Subcutaneous adipose tissue (tissue), 4 donors: ENCODE data around the gene ALDH3A2. TPM values are rescaled to one million over a fixed set of nuclear protein-coding genes. Genes with fewer than 3 reads are reported as not detected.

ENCODE experiments used
- total RNA-seq, 4 donors: library from RNA; depleted of rRNA; stranded (reverse); fragments of >200 nt; gene quantifications; one replicate each; pipeline ENCODE4 v1.1.0, GENCODE V29; 2016
- TF ChIP-seq, protein P1 (sequence below): fragments of 450-650 bp; IDR thresholded peaks from one replicate; pipeline ENCODE4 v1.5.1; 2016; ENCODE audit warnings: low read depth, mild to moderate bottlenecking, control low read depth, antibody characterized with exemption, moderate library complexity

ALDH3A2 gene
- total RNA-seq, 4 donors from 2014 or later = 117 to 177 (median 133) TPM

DNA sequence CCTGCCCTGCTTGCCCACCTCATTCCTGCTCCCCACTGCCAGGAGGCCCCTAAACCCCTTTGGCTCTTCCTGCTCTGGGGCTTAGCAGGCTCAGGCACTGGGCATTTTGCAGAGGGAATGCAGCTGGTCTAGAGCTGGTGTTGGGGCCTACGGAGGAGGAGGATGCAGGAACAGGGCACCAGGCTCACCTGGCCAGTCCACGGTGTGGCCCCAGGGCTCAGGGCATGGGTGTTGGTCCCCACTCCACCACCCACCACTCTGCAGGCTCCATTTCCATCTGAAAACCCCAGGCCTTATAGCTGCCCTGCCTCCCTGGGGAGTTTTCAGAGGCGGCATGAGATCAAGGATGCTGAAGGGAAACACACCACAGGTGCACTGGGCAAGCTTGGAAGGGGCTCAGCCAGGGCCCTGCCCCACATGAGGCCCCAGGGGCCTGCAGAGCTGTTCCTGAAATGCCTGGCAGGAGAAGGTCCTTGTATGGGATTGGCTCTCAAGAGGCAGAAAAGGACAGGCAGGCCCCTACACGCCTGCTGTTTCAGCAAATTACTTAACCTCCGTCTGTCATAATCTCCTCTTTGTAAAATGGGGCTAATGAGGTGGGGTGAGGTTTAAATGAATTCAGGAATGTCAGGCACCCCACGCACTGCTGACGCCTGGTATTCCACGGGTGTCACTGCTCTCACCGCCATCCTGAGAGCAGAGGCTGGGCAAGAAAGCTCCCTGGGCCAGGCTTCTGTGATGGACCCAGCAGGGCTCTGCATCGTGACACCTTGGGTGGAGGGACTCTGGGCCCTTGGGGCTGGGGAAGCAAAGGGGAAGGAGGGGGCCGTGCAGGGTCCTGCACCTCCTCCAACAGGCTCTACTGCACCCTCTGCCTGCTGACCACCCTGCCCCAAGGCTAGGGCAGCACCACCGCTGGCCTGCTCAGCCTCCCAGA lies 58.5 kb downstream of the ALDH3A2 start:
- TF ChIP-seq, protein P1, sequence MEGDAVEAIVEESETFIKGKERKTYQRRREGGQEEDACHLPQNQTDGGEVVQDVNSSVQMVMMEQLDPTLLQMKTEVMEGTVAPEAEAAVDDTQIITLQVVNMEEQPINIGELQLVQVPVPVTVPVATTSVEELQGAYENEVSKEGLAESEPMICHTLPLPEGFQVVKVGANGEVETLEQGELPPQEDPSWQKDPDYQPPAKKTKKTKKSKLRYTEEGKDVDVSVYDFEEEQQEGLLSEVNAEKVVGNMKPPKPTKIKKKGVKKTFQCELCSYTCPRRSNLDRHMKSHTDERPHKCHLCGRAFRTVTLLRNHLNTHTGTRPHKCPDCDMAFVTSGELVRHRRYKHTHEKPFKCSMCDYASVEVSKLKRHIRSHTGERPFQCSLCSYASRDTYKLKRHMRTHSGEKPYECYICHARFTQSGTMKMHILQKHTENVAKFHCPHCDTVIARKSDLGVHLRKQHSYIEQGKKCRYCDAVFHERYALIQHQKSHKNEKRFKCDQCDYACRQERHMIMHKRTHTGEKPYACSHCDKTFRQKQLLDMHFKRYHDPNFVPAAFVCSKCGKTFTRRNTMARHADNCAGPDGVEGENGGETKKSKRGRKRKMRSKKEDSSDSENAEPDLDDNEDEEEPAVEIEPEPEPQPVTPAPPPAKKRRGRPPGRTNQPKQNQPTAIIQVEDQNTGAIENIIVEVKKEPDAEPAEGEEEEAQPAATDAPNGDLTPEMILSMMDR = no peak

DNA sequence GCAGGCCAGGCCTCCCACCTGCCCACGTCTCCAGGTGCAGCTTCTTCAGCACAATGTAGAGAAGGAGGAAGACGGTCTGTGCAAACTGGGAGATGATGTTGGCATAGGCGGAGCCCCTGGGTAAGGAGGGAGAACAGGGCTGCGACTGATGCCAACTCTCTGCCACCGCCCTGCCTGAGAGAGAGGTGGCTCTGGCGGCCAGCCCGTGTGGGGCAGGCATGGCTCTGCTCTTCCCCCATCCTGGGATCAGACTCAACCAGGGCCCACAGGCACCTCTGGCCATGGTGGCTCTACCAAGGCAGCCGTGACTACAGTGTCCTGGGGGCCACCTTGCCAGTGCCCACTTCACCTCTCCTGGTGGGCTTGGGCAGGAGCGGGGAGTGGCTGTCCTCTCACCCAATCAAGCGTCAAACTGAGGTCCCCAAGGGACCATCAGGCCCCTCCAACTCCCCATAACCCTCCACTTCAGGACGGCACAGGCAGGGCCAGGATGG lies 59.2 kb downstream of the ALDH3A2 start:
- TF ChIP-seq, protein P1 = no peak

DNA sequence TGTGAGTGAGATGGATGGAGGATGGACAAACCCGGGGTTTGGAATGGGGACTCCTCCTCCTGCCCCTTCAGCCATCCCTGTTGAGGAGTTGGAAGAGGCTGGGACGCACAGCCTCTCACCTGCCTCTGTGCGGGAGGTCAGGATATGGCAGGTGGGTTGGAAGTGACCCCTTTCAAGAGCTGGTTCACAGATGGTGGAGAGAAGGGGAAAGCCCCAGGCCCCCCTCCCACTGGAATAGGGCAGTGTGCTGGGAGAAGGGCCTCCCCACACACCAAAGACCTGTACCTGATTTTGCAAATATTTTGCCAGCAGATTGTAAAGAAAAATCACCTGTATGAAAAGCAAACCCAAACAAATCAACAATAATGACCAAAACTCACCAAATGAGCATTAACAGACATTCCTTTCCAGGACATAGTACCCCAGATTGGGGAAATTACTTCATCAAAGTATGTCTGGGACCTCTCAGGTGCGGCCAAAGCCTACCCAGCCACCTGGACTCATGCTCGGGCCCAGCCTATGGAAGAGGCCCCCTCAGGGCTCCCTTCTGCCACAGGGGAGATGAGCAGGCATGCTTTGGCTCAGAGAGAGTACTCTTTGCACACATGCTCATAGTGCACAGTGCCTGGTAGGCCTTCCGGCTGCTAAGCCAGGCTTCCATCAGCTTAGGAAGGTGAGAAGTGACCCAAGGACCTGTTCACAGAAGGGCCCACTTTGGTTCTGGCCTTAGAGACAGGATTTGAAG lies 60.1 kb downstream of the ALDH3A2 start:
- TF ChIP-seq, protein P1 = no peak

DNA sequence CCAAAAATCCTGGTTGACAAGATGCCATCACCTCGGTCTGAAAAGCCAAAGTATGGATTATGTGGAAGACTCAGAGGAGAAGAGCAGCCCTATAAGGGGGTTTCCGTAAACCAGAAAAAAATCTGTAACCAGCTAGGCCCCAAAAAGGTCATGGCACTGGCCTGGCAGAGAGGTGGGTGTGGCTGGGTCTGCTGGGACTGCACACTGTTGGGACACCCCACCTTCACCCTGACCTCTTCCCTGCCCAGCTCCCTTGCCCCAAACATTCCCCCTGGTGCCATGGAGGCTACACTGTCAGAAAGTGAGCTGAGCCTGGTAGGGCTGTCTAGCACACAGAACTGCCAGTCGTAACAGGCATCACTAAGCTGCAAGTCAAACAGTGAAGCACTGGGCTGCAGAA lies 61.3 kb downstream of the ALDH3A2 start:
- TF ChIP-seq, protein P1 = no peak

DNA sequence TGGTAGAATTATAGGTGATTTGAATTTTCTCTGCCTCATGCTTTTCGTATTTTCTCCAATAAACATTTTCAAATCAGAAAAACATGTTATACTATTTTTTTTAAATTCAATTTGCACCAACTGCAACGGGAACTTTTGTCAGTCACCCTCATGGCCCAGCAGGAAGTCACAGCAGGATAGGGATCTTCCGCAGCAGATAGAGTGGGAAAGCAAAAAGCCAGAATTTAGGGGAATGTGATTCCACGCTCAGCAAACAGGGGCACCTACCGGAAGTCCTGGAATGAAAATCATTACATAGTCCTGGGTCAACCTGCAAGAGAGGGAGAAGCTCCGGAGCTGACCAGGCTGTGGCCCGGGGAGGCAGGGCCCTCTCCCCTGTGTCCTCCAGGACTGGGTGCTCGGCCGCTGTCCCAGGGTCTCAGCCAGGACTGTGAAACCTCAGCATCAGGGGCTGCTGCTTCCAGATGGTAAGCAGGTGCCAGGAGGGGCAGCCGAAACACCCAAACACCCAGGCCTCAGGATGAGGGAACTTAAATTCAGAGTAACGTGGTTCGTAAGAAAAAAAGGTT lies 64.0 kb downstream of the ALDH3A2 start:
- TF ChIP-seq, protein P1 = no peak

DNA sequence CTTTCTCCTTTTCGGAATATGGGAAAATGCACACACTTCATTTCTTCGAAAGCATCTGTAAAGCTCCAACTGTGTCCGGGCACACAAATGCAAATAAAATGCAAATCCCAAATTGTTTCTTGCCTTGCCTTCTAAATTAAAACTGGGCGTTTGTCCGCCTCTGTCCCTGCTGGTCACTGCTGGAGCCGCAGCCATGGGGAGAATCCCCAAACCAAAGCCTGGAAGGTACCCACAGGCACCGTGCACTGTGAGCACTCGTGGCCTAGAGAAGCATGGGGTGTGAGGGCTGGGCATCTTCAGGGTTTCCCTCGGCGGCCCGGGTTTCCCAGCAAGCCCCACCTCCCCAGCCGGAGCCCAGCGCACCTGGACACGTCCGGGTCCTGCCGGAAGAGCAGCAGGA lies 64.9 kb downstream of the ALDH3A2 start:
- TF ChIP-seq, protein P1 = no peak
